ENCODE measurements around the gene ELOVL5.

ELOVL5 gene

GRCh38 chr6:53376661-53377226, 28.0 kb upstream of the ELOVL5 start:
- no peak for DNase-seq
- no peak overlapping the region for H3K27ac ChIP-seq
- in situ Hi-C loops (cut with HindIII; ENCODE audit: low pct_ligation_motif_present, low sequenced_read_pairs) = no loop called here
- H3K27me3 ChIP-seq (replicated peaks) = no peaks in the 10 kb centered on the region
- no peaks in the 10 kb centered on the region for H3K36me3 ChIP-seq (replicated peaks)
- H3K4me3 ChIP-seq (ENCODE audit: low read depth, low read length) = no peak overlapping the region
- TF ChIP-seq CTCF (IDR thresholded peaks at IDR 0.05; ENCODE audit: low read depth, low read length, missing control alignments) = no peak

- TF ChIP-seq CTCF (IDR thresholded peaks at IDR 0.05; ENCODE audit: low read depth, low read length, missing control alignments) = no peak
- no peaks in the 10 kb centered on the region for H3K27me3 ChIP-seq (replicated peaks)
- H3K36me3 ChIP-seq (replicated peaks) = no peaks in the 10 kb centered on the region
- no peak for DNase-seq
- H3K27ac ChIP-seq = no peak overlapping the region
- no peak overlapping the region for H3K4me3 ChIP-seq (ENCODE audit: low read depth, low read length)
- in situ Hi-C loops (cut with HindIII; ENCODE audit: low pct_ligation_motif_present, low sequenced_read_pairs) = no loop called here
Observed at GRCh38 chr6:53375847-53376246, 27.1 kb upstream of the ELOVL5 start.

GRCh38 chr6:53373638-53374037, 24.9 kb upstream of the ELOVL5 start:
- TF ChIP-seq CTCF (IDR thresholded peaks at IDR 0.05; ENCODE audit: low read depth, low read length, missing control alignments) = no peak
- in situ Hi-C loops (cut with HindIII; ENCODE audit: low pct_ligation_motif_present, low sequenced_read_pairs) = no loop called here

GRCh38 chr6:53369876-53370515, 21.2 kb upstream of the ELOVL5 start:
- Histone ChIP-seq H3K36me3 (replicated peaks) (no peaks in the 10 kb centered on the region), H3K27me3 (replicated peaks) (no peaks in the 10 kb centered on the region), H3K4me3 (ENCODE audit: low read depth, low read length) (no peak overlapping the region), H3K27ac (no peak overlapping the region)
- in situ Hi-C loops (cut with HindIII; ENCODE audit: low pct_ligation_motif_present, low sequenced_read_pairs) = no loop called here
- DNase-seq = no peak
- no peak for TF ChIP-seq CTCF (IDR thresholded peaks at IDR 0.05; ENCODE audit: low read depth, low read length, missing control alignments)

More at GRCh38 chr6:53373638-53374037, 24.9 kb upstream of the ELOVL5 start:
- Histone ChIP-seq H3K27me3 (replicated peaks) (no peaks in the 10 kb centered on the region), H3K27ac (no peak overlapping the region), H3K36me3 (replicated peaks) (no peaks in the 10 kb centered on the region), H3K4me3 (ENCODE audit: low read depth, low read length) (no peak overlapping the region)
- no peak for DNase-seq

- Histone ChIP-seq H3K27me3 (replicated peaks) (no peaks in the 10 kb centered on the region), H3K4me3 (ENCODE audit: low read depth, low read length) (no peak overlapping the region), H3K36me3 (replicated peaks) (no peaks in the 10 kb centered on the region), H3K27ac (no peak overlapping the region)
- no peak for TF ChIP-seq CTCF (IDR thresholded peaks at IDR 0.05; ENCODE audit: low read depth, low read length, missing control alignments)
- DNase-seq = no peak
- in situ Hi-C loops (cut with HindIII; ENCODE audit: low pct_ligation_motif_present, low sequenced_read_pairs) = no loop called here
Observed at GRCh38 chr6:53369051-53369450, 20.3 kb upstream of the ELOVL5 start.

Data from brain microvascular endothelial cell (primary cell).